Astrocyte (in vitro differentiated cells and primary cell): Measurements from ENCODE around the gene TK2.

Experiments used
- EZH2 ChIP-seq: IDR thresholded peaks from 2 replicates; pipeline ENCODE4 v1.6.1; 2012; ENCODE audit warnings: mild to moderate bottlenecking, low read length, inconsistent platforms; ENCODE audit not compliant: insufficient read depth
- TF ChIP-seq, protein P1 (sequence below): IDR thresholded peaks from 2 replicates; pipeline ENCODE4 v1.5.1; 2011; ENCODE audit warnings: low read depth, mild to moderate bottlenecking, inconsistent platforms, low read length, moderate library complexity; ENCODE audit not compliant: insufficient read depth

DNA sequence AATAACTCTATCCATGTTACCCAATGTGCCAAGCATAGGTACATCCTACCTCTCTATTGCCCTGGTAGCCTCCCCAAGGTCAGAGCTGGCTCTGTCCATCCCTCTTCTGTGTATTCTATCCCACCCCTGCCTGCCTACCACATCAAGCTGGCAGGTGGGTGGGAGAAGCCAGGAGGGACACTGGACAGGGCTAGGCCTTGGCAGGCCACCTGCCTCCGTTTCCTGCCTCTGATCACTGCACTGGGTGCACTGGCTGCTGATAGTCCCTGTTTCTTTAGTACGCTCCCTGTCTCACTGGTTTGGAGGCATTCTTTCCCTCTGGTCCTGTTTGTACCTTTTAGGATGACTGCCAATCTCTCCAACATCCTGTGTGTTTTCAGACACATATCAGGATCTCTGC, 12.7 kb downstream of the TK2 start:
- TF ChIP-seq, protein P1, sequence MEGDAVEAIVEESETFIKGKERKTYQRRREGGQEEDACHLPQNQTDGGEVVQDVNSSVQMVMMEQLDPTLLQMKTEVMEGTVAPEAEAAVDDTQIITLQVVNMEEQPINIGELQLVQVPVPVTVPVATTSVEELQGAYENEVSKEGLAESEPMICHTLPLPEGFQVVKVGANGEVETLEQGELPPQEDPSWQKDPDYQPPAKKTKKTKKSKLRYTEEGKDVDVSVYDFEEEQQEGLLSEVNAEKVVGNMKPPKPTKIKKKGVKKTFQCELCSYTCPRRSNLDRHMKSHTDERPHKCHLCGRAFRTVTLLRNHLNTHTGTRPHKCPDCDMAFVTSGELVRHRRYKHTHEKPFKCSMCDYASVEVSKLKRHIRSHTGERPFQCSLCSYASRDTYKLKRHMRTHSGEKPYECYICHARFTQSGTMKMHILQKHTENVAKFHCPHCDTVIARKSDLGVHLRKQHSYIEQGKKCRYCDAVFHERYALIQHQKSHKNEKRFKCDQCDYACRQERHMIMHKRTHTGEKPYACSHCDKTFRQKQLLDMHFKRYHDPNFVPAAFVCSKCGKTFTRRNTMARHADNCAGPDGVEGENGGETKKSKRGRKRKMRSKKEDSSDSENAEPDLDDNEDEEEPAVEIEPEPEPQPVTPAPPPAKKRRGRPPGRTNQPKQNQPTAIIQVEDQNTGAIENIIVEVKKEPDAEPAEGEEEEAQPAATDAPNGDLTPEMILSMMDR, result no peak
- no peak for TF ChIP-seq EZH2
